HCT116 (cell line): ENCODE measurements around the gene ENKD1. TPM values are rescaled to one million over a fixed set of nuclear protein-coding genes. Genes with fewer than 3 reads are reported as not detected.

Experiments
- ATAC-seq: fragments of 200-7000 bp; cut with Tn5 transposase; 2 replicates; pipeline ENCODE4 v1.9.1; 2020; ENCODE audit warnings: mild to moderate bottlenecking, moderate library complexity
- BruUV-seq: library from RNA; stranded (reverse); fragments of 400-500 nt; replicated peaks from 2 replicates; lab custom pipeline; 2021; lab: Mats Ljungman, UMichigan
- CTCF ChIA-PET: fragments of 300-600 bp; sonication (Branson Sonifier 250); formaldehyde crosslinking; loops from one replicate; lab custom pipeline; 2021; ENCODE audit warnings: antibody characterized with exemption; lab: Charles Lee
- POLR2A ChIA-PET: fragments of 300-600, 350-600 bp; sonication (Branson Sonifier 250); formaldehyde crosslinking; loops from one replicate; lab custom pipeline; 2021; ENCODE audit warnings: antibody characterized with exemption; lab: Charles Lee
- RAD21 ChIA-PET, 2 experiments: fragments of 300-600 bp; sonication (Branson Sonifier 250); formaldehyde crosslinking; loops; one replicate each; lab custom pipeline; 2023; ENCODE audit warnings: low total read pairs in 2 of 2; ENCODE audit not compliant: uncharacterized antibody in 2 of 2, unreplicated experiment in 2 of 2, low non-redundant PET in 1 of 2; lab: Charles Lee
- DNase-seq: peaks from one replicate; pipeline ENCODE4 v3.0.0-alpha.2; 2010; ENCODE audit warnings: low read depth, low spot score
- H2AFZ ChIP-seq: fragments of 200-600 bp; shearing (Covaris generic), sonication (generic); 2 replicates; pipeline ENCODE4 v1.6.1; 2017; ENCODE audit warnings: low read depth, mixed run types, mixed read lengths, antibody characterized with exemption, low read length; ENCODE audit not compliant: poor library complexity, severe bottlenecking
- H3K27ac ChIP-seq: 2 replicates; pipeline ENCODE4 v1.5.1; 2012; ENCODE audit warnings: low read depth, low read length
- H3K27me3 ChIP-seq: fragments of 200-600 bp; sonication (generic); 2 replicates; pipeline ENCODE4 v1.6.1; 2016; ENCODE audit warnings: mixed run types, low read length, mixed read lengths; ENCODE audit not compliant: insufficient read depth
- H3K36me3 ChIP-seq, 2 experiments: fragments of 200-500 bp in 1 of 2; fragments of 200-600 bp in 1 of 2; sonication (Bioruptor generic) in 1 of 2; sonication (generic) in 1 of 2; 2 replicates each; pipeline versions ENCODE4 v1.5.1 to v1.6.1; 2014 to 2016; ENCODE audit warnings: low read length in 2 of 2, inconsistent platforms in 1 of 2, mixed read lengths in 1 of 2, mixed run types in 1 of 2; ENCODE audit not compliant: insufficient read depth in 2 of 2, control insufficient read depth in 1 of 2
- H3K4me1 ChIP-seq, 2 experiments: fragments of 200-600 bp in 1 of 2; sonication (generic) in 1 of 2; 2 replicates each; pipeline versions ENCODE4 v1.5.1 to v1.6.1; 2012 to 2017; ENCODE audit warnings: low read length in 2 of 2, inconsistent platforms in 1 of 2, mild to moderate bottlenecking in 1 of 2, mixed read lengths in 1 of 2, mixed run types in 1 of 2, moderate library complexity in 1 of 2; ENCODE audit not compliant: insufficient read depth in 2 of 2, control insufficient read depth in 1 of 2
- H3K4me2 ChIP-seq: fragments of 200-600 bp; sonication (generic); 2 replicates; pipeline ENCODE4 v1.6.1; 2017; ENCODE audit warnings: mixed run types, low read length, mixed read lengths
- H3K4me3 ChIP-seq, 2 experiments: fragments of 200-600 bp in 1 of 2; sonication (generic) in 1 of 2; replicated peaks in 1 of 2; 2 replicates each; pipeline ENCODE4 v1.5.1; 2011 to 2016; ENCODE audit warnings: low read length in 2 of 2, control low read depth in 1 of 2, low read depth in 1 of 2, mild to moderate bottlenecking in 1 of 2, mixed read lengths in 1 of 2, mixed run types in 1 of 2
- H3K79me2 ChIP-seq: fragments of 200-600 bp; sonication (generic); 2 replicates; pipeline ENCODE4 v1.6.1; 2017; ENCODE audit warnings: mild to moderate bottlenecking, mixed run types, low read length, moderate library complexity, mixed read lengths; ENCODE audit not compliant: insufficient read depth
- H3K9ac ChIP-seq: fragments of 200-600 bp; sonication (generic); 2 replicates; pipeline ENCODE4 v1.6.1; 2016; ENCODE audit warnings: low read length, mixed read lengths
- H3K9me2 ChIP-seq: fragments of 200-600 bp; sonication (generic), shearing (Covaris generic); 2 replicates; pipeline ENCODE4 v1.6.1; 2017; ENCODE audit warnings: mixed run types, mild to moderate bottlenecking, moderate library complexity; ENCODE audit not compliant: insufficient read depth
- H3K9me3 ChIP-seq, 2 experiments: fragments of 200-500 bp in 1 of 2; fragments of 200-600 bp in 1 of 2; sonication (Bioruptor generic) in 1 of 2; sonication (generic) in 1 of 2; 2 replicates each; pipeline ENCODE4 v1.6.1; 2014 to 2017; ENCODE audit warnings: low read length in 2 of 2, mixed read lengths in 2 of 2, inconsistent platforms in 1 of 2, low read depth in 1 of 2, mild to moderate bottlenecking in 1 of 2, mixed run types in 1 of 2, moderate library complexity in 1 of 2; ENCODE audit not compliant: control insufficient read depth in 1 of 2, insufficient read depth in 1 of 2
- H4K20me1 ChIP-seq: fragments of 200-600 bp; sonication (generic), shearing (Covaris generic); 2 replicates; pipeline ENCODE4 v1.6.1; 2017; ENCODE audit warnings: mixed run types, mild to moderate bottlenecking, moderate library complexity; ENCODE audit not compliant: insufficient read depth
- CTCF ChIP-seq, 3 experiments: fragments of 200-600 bp in 1 of 3; sonication (generic) in 1 of 3; IDR thresholded peaks in 2 of 3; conservative IDR thresholded peaks in 1 of 3; 2 replicates each; pipeline ENCODE4 v1.5.1; 2012 to 2017; ENCODE audit warnings: low read depth in 2 of 3, low read length in 2 of 3, antibody characterized with exemption in 1 of 3, borderline replicate concordance in 1 of 3, control low read depth in 1 of 3, mild to moderate bottlenecking in 1 of 3, mixed read lengths in 1 of 3, mixed run types in 1 of 3, moderate library complexity in 1 of 3; ENCODE audit not compliant: insufficient read depth in 1 of 3
- FOSL1 ChIP-seq: IDR thresholded peaks from 2 replicates; pipeline ENCODE4 v1.6.1; 2012; ENCODE audit warnings: low read depth
- REST ChIP-seq: IDR thresholded peaks from 2 replicates; pipeline ENCODE4 v1.6.1; 2012; ENCODE audit warnings: low read depth
- SRF ChIP-seq: IDR thresholded peaks from 2 replicates; pipeline ENCODE4 v1.6.1; 2012; ENCODE audit warnings: low read depth
- ZFX ChIP-seq: fragments of 450-650 bp; IDR thresholded peaks from 2 replicates; pipeline ENCODE4 v1.6.1; 2017
- intact Hi-C: fragments of 100-400 bp; cut with micrococcal nuclease; formaldehyde crosslinking; loops from 2 replicates; pipeline ENCODE4 v1.10.0; 2022
- total RNA-seq: library from RNA; stranded (reverse); gene quantifications from one replicate; pipeline ENCODE4 v1.2.1, GENCODE V29; 2021; ENCODE audit not compliant: unreplicated experiment

Gene ENKD1
- total RNA-seq, 1 experiment from 2014 or later, result 16.8 TPM

GRCh38 chr16:67697422-67698185, 31.1 kb upstream of the ENKD1 start:
- no TSS peak for BruUV-seq
- CTCF ChIA-PET, result no interaction called here
- intact Hi-C loops, result no loop called here
- H3K9ac ChIP-seq, result no peak overlapping the region
- no peak overlapping the region for H3K4me3 ChIP-seq
- no peak overlapping the region for H2AFZ ChIP-seq
- RAD21 ChIA-PET, result no interaction called here
- ATAC-seq (no peak), DNase-seq (no peak)
- peaks cover 34% of the 10 kb centered on the region for H3K79me2 ChIP-seq
- no peaks in the 10 kb centered on the region for H4K20me1 ChIP-seq
- H3K36me3 ChIP-seq, result no peaks in the 10 kb centered on the region
- H3K4me2 ChIP-seq, result no peak overlapping the region
- H3K4me1 ChIP-seq, result no peaks in the 10 kb centered on the region
- no peaks in the 10 kb centered on the region for H3K9me2 ChIP-seq
- H3K27ac ChIP-seq, result no peak overlapping the region
- TF ChIP-seq REST, result no peak
- no peak for TF ChIP-seq SRF
- no peak for TF ChIP-seq FOSL1
- TF ChIP-seq ZFX, result no peak
- TF ChIP-seq CTCF (IDR thresholded peaks at IDR 0.05 in 2 of 3, conservative IDR thresholded peaks at IDR 0.05 in 1 of 3; ENCODE audit: borderline replicate concordance in 1 of 3, insufficient read depth in 1 of 3, low read depth in 2 of 3, low read length in 2 of 3), result no peak
- no peaks in the 10 kb centered on the region for H3K27me3 ChIP-seq
- POLR2A ChIA-PET, result no interaction called here
- H3K9me3 ChIP-seq, result peaks cover 0 to 5% of the 10 kb centered on the region in 2 experiments; a peak in 1 of 4 replicates
